UCSD-AML1 (cell line): Measurements from ENCODE around the gene TMTC1.
"Not testable (repeated sequence)": the region's sequence is repeated elsewhere in the genome, so short reads cannot be mapped to it uniquely, and the experiment has no call there.

ENCODE experiments used
- DNase-seq: peaks from one replicate; lab custom pipeline; 2025; ENCODE audit not compliant: unreplicated experiment; lab: John Stamatoyannopoulos, UW

The TMTC1 gene

GRCh38 chr12:29783773-29784666 lies at the start of gene TMTC1:
Gene TMTC1 (minus strand): TSS chr12:29783942. CDS start chr12:29783751, 191 bp downstream.
- DNase-seq, result no peak

- DNase-seq, result no peak
Observed at GRCh38 chr12:29831173-29831572, 47.4 kb upstream of the TMTC1 start.

GRCh38 chr12:29830391-29830790 lies 46.6 kb upstream of the TMTC1 start:
- DNase-seq, result no peak

GRCh38 chr12:29818916-29819623 lies 35.3 kb upstream of the TMTC1 start:
- DNase-seq, result no peak

- DNase-seq, result no peak
Observed at GRCh38 chr12:29816874-29817725, 33.4 kb upstream of the TMTC1 start.

DNA sequence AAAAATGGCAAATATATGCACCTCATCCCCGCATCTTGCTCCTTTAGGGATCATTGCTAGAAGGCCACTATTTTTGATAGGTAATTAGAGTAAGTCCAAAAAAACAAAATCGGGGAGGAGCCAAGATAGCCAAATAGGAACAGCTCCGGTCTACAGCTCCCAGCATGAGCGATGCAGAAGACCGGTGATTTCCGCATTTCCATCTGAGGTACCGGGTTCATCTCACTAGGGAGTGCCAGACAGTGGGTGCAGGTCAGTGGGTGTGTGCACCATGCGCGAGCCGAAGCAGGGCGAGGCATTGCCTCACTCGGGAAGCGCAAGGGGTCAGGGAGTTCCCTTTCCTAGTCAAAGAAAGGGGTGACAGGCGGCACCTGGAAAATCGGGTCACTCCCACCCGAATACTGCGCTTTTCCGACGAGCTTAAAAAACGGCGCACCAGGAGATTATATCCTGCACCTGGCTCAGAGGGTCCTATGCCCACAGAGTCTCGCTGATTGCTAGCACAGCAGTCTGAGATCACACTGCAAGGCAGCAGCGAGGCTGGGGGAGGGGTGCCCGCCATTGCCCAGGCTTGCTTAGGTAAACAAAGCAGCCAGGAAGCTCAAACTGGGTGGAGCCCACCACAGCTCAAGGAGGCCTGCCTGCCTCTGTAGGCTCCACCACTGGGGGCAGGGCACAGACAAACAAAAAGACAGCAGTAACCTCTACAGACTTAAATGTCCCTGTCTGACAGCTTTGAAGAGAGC lies 26.0 kb upstream of the TMTC1 start:
- DNase-seq, result not testable (repeated sequence)

DNA sequence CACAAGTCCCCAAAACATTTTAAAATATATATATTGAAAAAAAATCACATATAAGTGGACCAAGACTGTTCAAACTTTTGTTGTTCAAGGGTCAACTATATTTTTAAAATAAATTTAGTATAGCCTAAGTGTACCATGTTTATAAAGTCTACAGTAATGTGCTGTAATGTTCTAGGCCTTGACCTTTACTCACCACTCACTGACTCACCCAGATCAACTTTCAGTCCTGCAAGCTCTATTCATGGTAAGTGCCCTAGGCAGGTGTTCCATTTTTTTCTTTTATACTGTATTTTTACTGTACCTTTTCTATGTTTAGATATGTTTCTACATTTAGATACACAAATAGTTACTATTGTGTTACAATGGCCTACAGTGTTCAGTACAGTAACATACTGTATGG lies 23.4 kb upstream of the TMTC1 start:
- no peak for DNase-seq

DNA sequence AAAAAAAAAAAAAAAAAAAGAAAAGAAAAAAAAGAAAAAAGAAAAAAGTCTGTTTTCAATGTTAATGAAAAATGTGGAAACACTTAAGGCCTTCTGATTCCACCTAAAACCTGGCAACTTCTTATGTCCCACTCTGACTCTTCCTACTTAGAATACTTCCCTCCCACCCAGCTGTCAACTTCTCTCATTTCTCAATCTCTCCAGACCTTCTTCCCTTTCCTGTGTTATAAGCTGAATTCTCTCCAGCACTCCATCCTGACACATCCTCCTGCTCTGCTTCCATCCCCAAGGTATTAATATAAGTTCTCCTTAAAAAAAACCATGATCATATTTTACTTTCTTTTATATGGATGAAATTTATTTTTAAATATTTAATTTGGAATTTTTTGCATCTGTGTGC lies 20.3 kb upstream of the TMTC1 start:
- DNase-seq, result no peak

GRCh38 chr12:29799591-29799990 lies 15.8 kb upstream of the TMTC1 start:
- DNase-seq, result no peak

- DNase-seq, result no peak
Observed at GRCh38 chr12:29797565-29798355, 14.0 kb upstream of the TMTC1 start.

DNA sequence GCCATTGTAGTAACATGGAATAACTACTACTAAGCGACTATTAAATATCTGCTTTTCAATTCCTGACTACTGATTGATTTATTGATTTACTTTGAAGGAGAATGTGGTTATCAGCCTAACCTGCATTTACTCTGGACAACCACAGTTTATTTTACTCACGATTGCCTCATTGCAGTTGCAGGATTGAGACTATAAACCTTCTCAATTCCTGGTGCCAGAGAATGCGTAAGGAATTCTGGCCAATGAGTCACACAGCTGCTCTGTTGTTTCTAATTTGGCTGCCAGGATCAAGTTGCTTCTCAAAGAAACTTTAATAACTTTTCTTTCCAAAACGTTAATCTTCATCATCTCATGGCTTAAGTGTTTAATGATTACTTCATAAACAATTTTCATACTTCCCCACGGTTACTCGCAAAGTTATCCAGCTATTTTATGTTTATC lies 13.1 kb upstream of the TMTC1 start:
- DNase-seq, result no peak

DNA sequence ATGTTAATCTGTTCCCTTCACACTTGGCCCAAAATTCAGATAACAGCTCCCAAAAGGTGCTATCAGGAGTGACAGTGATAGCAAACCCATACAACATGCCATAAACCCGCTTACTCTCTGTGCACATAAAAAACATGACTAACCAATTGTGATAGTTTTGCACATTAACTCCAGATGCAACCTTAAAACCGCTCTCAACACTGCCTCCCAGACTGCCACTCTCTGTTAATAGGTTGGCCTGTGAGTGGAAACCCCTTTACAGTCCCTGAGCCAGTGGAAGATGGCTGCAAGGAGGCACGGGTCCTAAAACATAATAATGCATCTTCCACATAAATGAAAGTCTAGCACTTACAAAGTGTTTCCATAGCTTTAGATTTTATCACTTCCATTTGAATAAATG lies 12.0 kb upstream of the TMTC1 start:
- DNase-seq, result no peak

DNA sequence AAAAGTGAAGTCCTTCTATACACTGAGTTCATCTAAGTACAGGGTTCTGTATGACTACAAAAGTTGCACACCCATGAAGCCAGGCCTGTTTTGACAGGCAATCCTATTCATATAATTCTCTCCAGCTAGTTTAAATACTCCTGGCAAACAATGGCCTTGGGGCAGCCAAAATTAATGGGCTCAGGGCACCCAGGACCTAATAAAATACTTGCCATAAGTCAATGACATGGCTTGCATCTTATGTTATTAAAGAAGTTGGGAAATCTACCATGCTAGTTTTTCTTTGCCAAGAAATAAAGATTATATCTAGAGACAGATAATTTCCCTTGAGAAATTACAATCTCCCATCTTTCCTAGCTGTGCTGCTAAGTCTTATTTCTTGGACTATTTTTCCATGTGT lies 11.1 kb upstream of the TMTC1 start:
- no peak for DNase-seq

GRCh38 chr12:29792853-29793252 lies 9.1 kb upstream of the TMTC1 start:
- DNase-seq, result no peak

DNA sequence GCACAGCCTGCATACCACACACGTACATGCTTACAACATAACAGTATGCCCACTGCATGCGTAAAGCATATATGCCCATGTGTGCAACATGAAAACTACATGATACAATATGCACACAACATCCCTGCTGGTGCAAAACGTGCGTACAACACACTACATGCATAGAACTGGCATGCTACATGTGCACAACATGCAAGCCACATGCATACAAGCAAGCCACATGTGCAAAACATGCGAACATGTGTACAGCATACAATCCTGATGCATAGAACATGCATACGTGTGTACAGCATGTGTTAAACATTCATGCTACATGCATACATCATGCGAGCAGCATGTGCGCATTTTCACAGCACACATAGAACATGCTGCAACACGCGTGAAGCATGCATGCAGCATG lies 8.4 kb upstream of the TMTC1 start:
- DNase-seq, result no peak

GRCh38 chr12:29782871-29783772 lies 620 bp downstream of the TMTC1 start:
- no peak for DNase-seq

GRCh38 chr12:29782285-29782870 lies 1.4 kb downstream of the TMTC1 start:
- DNase-seq, result no peak

GRCh38 chr12:29781705-29782266 lies 2.0 kb downstream of the TMTC1 start:
- DNase-seq, result no peak
